Stomach (tissue), 9 donors: ENCODE measurements around the gene DOCK8. TPM values are rescaled to one million over a fixed set of nuclear protein-coding genes. Genes with fewer than 3 reads are reported as not detected.

Source experiments
- DNase-seq, 2 donors: peaks; one replicate each; pipeline versions ENCODE4 v3.0.0 to v3.0.0-alpha.2; 2013 to 2019
- H3K27ac ChIP-seq, 5 donors: fragments of 200-600 bp in 4 of 5; sonication (generic) in 4 of 5; one replicate each; pipeline ENCODE4 v1.5.1; 2013 to 2019; ENCODE audit warnings: mild to moderate bottlenecking in 1 of 5, moderate library complexity in 1 of 5
- H3K27me3 ChIP-seq, 3 donors: fragments of 200-600 bp; sonication (generic); one replicate each; pipeline ENCODE4 v1.5.1; 2017 to 2019; ENCODE audit warnings: mixed run types in 1 of 3
- H3K36me3 ChIP-seq, 4 donors: fragments of 200-600 bp; sonication (generic); 1 replicate in 3 of 4; 2 replicates in 1 of 4; pipeline ENCODE4 v1.5.1; 2016 to 2019
- H3K4me1 ChIP-seq, 4 donors: fragments of 200-600 bp; sonication (generic); one replicate each; pipeline ENCODE4 v1.5.1; 2016 to 2019
- H3K4me3 ChIP-seq, 4 donors: fragments of 200-600 bp; sonication (generic) in 3 of 4; one replicate each; pipeline ENCODE4 v1.5.1; 2016 to 2019; ENCODE audit warnings: mild to moderate bottlenecking in 1 of 4
- H3K9me3 ChIP-seq, 4 donors: fragments of 200-600 bp; sonication (generic); one replicate each; pipeline ENCODE4 v1.5.1; 2016 to 2019
- EP300 ChIP-seq: sonication (generic); formaldehyde crosslinking; IDR thresholded peaks from one replicate; pipeline ENCODE4 v1.6.1; 2017; ENCODE audit warnings: antibody characterized with exemption
- POLR2A ChIP-seq, 4 donors: fragments of 450-650 bp; IDR thresholded peaks; one replicate each; pipeline ENCODE4 v1.6.1; 2016; ENCODE audit warnings: antibody characterized with exemption in 4 of 4, control low read depth in 2 of 4, mild to moderate bottlenecking in 1 of 4, moderate library complexity in 1 of 4
- POLR2AphosphoS5 ChIP-seq, 3 donors: sonication (generic); formaldehyde crosslinking; IDR thresholded peaks; one replicate each; pipeline ENCODE4 v1.6.1; 2016; ENCODE audit warnings: antibody characterized with exemption in 3 of 3
- WGBS, 5 donors: extraction: QIAGEN DNeasy Blood & Tissue Kit in 3 of 5; methylation state at CpG; one replicate each; pipeline versions ENCODE4 v1.1.5 to v1.1.7; 2013 to 2018; 5-methylcytosine and 5-hydroxymethylcytosine counted together
- intact Hi-C: fragments of 100-400 bp; cut with DNase I; formaldehyde crosslinking; loops from one replicate; pipeline ENCODE4 v1.15.1; 2023; ENCODE audit warnings: low total_unique reads
- polyA plus RNA-seq, 3 donors: library from polyadenylated mRNA; stranded (reverse); fragments of 200-250 nt; gene quantifications; one replicate each; pipeline ENCODE4 v1.2.3, GENCODE V29; 2013
- total RNA-seq, 5 donors: library from RNA; depleted of rRNA; stranded (reverse); fragments of >200 nt; gene quantifications; one replicate each; pipeline versions ENCODE4 v1.1.0 to v1.2.3, GENCODE V29; 2014 to 2016
- TF ChIP-seq, protein P1 (sequence below), 7 experiments: fragments of 450-650 bp in 4 of 7; fragments of 200-600 bp in 3 of 7; sonication (generic) in 3 of 7; IDR thresholded peaks; one replicate each; pipeline ENCODE4 v1.5.1; 2016 to 2019; ENCODE audit warnings: antibody characterized with exemption in 7 of 7, control low read depth in 2 of 7, mild to moderate bottlenecking in 1 of 7
- donor health status: healthy with polysubstance abuse.
- donor health status: Bipolar disorder and iron deficiency.
- donor health status: healthy.

Gene DOCK8
- total and polyA plus RNA-seq, 8 donors: 2.8 to 191 (median 10.2) TPM

GRCh38 chr9:306907-307306 lies 92.2 kb downstream of the DOCK8 start:
- 80 to 90% (median 82%) methylated on average over 7 of the region's 7 CpGs for WGBS, 5 donors
- no peaks in the 10 kb centered on the region for H3K4me1 ChIP-seq
- DNase-seq: peak; percentile 26 to 27
- intact Hi-C loops: no loop called here
- H3K27me3 ChIP-seq: no peaks in the 10 kb centered on the region
- no peak for TF ChIP-seq POLR2A (IDR thresholded peaks at IDR 0.05)
- TF ChIP-seq, protein P1, sequence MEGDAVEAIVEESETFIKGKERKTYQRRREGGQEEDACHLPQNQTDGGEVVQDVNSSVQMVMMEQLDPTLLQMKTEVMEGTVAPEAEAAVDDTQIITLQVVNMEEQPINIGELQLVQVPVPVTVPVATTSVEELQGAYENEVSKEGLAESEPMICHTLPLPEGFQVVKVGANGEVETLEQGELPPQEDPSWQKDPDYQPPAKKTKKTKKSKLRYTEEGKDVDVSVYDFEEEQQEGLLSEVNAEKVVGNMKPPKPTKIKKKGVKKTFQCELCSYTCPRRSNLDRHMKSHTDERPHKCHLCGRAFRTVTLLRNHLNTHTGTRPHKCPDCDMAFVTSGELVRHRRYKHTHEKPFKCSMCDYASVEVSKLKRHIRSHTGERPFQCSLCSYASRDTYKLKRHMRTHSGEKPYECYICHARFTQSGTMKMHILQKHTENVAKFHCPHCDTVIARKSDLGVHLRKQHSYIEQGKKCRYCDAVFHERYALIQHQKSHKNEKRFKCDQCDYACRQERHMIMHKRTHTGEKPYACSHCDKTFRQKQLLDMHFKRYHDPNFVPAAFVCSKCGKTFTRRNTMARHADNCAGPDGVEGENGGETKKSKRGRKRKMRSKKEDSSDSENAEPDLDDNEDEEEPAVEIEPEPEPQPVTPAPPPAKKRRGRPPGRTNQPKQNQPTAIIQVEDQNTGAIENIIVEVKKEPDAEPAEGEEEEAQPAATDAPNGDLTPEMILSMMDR (IDR thresholded peaks at IDR 0.05): no peak
- TF ChIP-seq EP300: no peak
- TF ChIP-seq POLR2AphosphoS5 (IDR thresholded peaks at IDR 0.05): no peak
- H3K4me3 ChIP-seq: no peak overlapping the region
- H3K9me3 ChIP-seq: no peaks in the 10 kb centered on the region
- no peak overlapping the region for H3K27ac ChIP-seq
- H3K36me3 ChIP-seq: peaks cover 0 to 16% (median 4%) of the 10 kb centered on the region in 4 donors

DNA sequence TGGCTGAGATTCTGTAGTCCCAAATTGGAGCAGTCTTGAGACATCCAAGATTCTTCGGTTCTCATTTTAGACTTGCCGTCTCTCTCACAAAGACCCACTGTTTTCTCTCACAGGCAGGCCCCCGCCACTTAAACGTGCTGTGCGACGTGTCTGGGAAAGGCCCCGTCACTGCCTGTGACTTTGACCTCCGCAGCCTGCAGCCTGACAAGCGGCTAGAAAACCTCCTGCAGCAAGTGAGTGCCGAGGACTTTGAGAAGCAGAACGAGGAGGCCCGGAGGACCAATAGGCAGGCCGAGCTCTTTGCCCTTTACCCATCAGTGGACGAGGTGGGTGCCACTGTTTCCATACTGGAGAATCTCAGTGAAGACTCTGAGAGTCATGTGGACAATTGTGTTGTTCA lies 97.2 kb downstream of the DOCK8 start:
- WGBS, 5 donors: 79 to 90% (median 86%) methylated on average over 11 to 14 of the region's 14 CpGs
- H3K27ac ChIP-seq: no peak overlapping the region

GRCh38 chr9:312596-313320 lies 98.1 kb downstream of the DOCK8 start:
- no peak overlapping the region for H3K4me3 ChIP-seq
- WGBS, 5 donors: 44 to 61% (median 59%) methylated on average over 7 of the region's 7 CpGs
- no peak overlapping the region for H3K27ac ChIP-seq
- H3K4me1 ChIP-seq: no peaks in the 10 kb centered on the region
- intact Hi-C loops: no loop called here
- no peaks in the 10 kb centered on the region for H3K9me3 ChIP-seq
- TF ChIP-seq, protein P1 (IDR thresholded peaks at IDR 0.05): no peak
- TF ChIP-seq POLR2AphosphoS5 (IDR thresholded peaks at IDR 0.05) (no peak), EP300 (no peak), POLR2A (IDR thresholded peaks at IDR 0.05) (no peak)
- no peak for DNase-seq
- H3K36me3 ChIP-seq: peaks cover 0 to 47% (median 15%) of the 10 kb centered on the region in 4 donors
- H3K27me3 ChIP-seq: no peaks in the 10 kb centered on the region

More for the DNA sequence above, 97.2 kb downstream of the DOCK8 start:
- TF ChIP-seq POLR2AphosphoS5 (IDR thresholded peaks at IDR 0.05) (no peak), POLR2A (IDR thresholded peaks at IDR 0.05) (no peak), EP300 (no peak)
- TF ChIP-seq, protein P1 (IDR thresholded peaks at IDR 0.05): no peak
- Histone ChIP-seq H3K36me3 (peaks cover 0 to 38% (median 12%) of the 10 kb centered on the region in 4 donors), H3K4me1 (no peaks in the 10 kb centered on the region), H3K4me3 (no peak overlapping the region), H3K27me3 (no peaks in the 10 kb centered on the region), H3K9me3 (no peaks in the 10 kb centered on the region)
- DNase-seq: peak in 1 of 2 donors; percentile 17
- intact Hi-C loops: no loop called here

DNA sequence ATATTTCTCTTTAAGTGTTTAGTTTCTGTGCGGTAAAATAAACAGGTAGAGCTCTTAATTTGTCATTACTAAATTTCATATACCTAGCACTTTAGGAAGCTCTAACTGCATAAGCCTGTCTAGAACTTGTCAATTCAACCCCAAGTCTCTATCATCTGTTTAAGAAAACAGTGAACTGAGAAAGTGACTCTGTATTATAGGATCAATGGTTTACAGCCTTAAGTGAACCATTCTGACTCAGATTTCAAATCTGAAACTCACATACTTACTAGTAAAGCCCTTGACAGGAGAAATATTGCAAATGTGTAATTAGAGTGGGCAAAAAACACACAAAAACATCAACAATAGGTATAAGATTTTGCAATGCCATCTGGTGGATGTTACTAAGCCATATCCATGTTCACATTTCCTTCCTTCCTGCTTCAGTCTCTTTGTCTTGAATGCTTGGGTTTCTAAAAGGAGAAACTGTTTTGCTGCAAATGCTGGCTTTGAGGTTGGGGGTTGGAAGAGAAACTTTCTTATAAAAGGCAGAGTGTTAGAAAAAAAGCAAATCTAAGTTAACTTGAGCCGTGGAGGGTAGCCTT lies 101.8 kb downstream of the DOCK8 start:
- Histone ChIP-seq H3K4me1 (no peaks in the 10 kb centered on the region), H3K27ac (peak overlapping the region in 1 of 5 donors; percentile 2), H3K4me3 (no peak overlapping the region), H3K9me3 (no peaks in the 10 kb centered on the region), H3K27me3 (no peaks in the 10 kb centered on the region), H3K36me3 (peaks cover 0 to 53% (median 16%) of the 10 kb centered on the region in 4 donors)
- no peak for DNase-seq
- intact Hi-C loops: no loop called here
- WGBS, 5 donors: 64 to 81% (median 78%) methylated on average over 2 of the region's 2 CpGs
- TF ChIP-seq POLR2AphosphoS5 (IDR thresholded peaks at IDR 0.05): no peak
- TF ChIP-seq, protein P1 (IDR thresholded peaks at IDR 0.05): no peak
- no peak for TF ChIP-seq EP300
- no peak for TF ChIP-seq POLR2A (IDR thresholded peaks at IDR 0.05)
